ENCODE data around the gene PPP1R12C.

PPP1R12C gene

GRCh38 chr19:55041627-55042343, 75.7 kb downstream of the PPP1R12C start:
- peak; percentile 18 for DNase-seq

DNA sequence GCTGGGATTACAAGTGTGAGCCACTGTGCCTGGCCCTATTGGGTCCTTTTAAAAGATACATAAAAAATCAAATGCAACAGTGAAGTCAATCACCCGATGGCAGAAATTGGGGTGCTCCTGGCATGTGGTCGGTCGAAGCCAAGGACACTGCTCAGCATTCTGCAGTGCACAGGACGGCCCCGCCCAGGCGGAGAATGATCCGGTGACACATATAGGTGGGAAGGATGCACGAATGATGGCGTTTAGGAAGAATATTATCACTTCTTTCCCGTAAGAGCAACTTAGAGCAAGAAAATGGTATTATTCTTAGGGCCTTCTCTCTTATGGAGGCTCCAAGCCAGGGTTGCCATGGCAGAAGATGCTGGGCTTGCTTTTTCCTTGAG, 76.2 kb downstream of the PPP1R12C start:
- DNase-seq: no peak

Data from central memory CD4-positive, alpha-beta T cell (primary cell).